Peyer's patch (tissue), 4 donors: ENCODE measurements around the gene COL13A1. TPM values are rescaled to one million over a fixed set of nuclear protein-coding genes. Genes with fewer than 3 reads are reported as not detected.

Experiments
- DNase-seq, 3 donors: peaks; one replicate each; pipeline ENCODE4 v3.0.0-alpha.2; 2017 to 2019
- H3K27ac ChIP-seq, 4 donors: fragments of 200-600 bp; sonication (generic); one replicate each; pipeline ENCODE4 v1.5.1; 2016 to 2019
- H3K27me3 ChIP-seq, 2 donors: fragments of 200-600 bp; sonication (generic); one replicate each; pipeline ENCODE4 v1.5.1; 2019
- H3K36me3 ChIP-seq, 3 donors: fragments of 200-600 bp; sonication (generic); one replicate each; pipeline ENCODE4 v1.5.1; 2016 to 2019
- H3K4me1 ChIP-seq, 4 donors: fragments of 200-600 bp; sonication (generic); one replicate each; pipeline ENCODE4 v1.5.1; 2016 to 2019
- H3K4me3 ChIP-seq, 4 donors: fragments of 200-600 bp; sonication (generic); 1 replicate in 3 of 4; 2 replicates in 1 of 4; pipeline ENCODE4 v1.5.1; 2016 to 2019; ENCODE audit warnings: mild to moderate bottlenecking in 1 of 4
- H3K9me3 ChIP-seq, 4 donors: fragments of 200-600 bp; sonication (generic); one replicate each; pipeline ENCODE4 v1.5.1; 2016 to 2019; ENCODE audit warnings: mild to moderate bottlenecking in 1 of 4
- POLR2A ChIP-seq, 2 donors: fragments of 450-650 bp; IDR thresholded peaks; one replicate each; pipeline ENCODE4 v1.5.1; 2017; ENCODE audit warnings: antibody characterized with exemption in 2 of 2, mild to moderate bottlenecking in 2 of 2, moderate library complexity in 2 of 2
- total RNA-seq, 4 donors: library from RNA; depleted of rRNA; stranded (reverse); fragments of >200 nt; gene quantifications; one replicate each; pipeline ENCODE4 v1.1.0, GENCODE V29; 2016
- TF ChIP-seq, protein P1 (sequence below), 6 experiments: fragments of 450-650 bp in 4 of 6; fragments of 200-600 bp in 2 of 6; sonication (generic) in 1 of 6; IDR thresholded peaks; one replicate each; pipeline ENCODE4 v1.5.1; 2017 to 2019; ENCODE audit warnings: antibody characterized with exemption in 6 of 6, mild to moderate bottlenecking in 3 of 6, moderate library complexity in 1 of 6

The COL13A1 gene
- total RNA-seq, 4 donors from 2014 or later = 0.94 to 6.6 (median 3.9) TPM; not detected in 1

DNA sequence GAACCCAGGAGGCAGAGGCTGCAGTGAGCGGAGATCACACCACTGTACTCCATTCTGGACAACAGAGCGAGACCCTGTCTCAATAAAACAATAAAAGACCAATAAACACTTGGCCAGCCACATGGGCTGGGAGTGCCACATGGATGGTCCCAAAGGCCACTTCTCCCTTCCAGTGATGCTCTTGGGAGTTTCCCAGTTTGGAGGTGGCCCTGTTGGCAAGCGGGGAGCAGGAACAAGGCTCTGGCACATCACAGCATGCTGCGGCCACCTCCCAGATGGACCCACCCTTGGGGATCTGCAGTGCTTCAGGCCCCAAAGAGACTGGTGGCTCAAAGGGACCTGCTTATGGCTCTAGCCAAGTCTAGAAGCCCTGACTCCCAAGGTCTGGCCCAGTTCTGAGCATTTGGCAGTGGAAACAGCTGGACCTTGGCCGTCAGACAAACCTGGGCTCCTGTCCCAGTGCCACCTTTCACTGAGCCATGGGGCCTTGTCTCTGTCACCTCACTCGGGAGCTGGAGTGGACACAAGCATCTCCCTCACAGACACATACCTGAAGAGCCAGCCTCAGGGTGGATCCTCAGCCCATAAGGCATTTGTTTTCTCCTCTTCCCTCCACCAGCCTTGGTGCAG lies 91.7 kb downstream of the COL13A1 start:
- H3K27me3 ChIP-seq = no peaks in the 10 kb centered on the region

DNA sequence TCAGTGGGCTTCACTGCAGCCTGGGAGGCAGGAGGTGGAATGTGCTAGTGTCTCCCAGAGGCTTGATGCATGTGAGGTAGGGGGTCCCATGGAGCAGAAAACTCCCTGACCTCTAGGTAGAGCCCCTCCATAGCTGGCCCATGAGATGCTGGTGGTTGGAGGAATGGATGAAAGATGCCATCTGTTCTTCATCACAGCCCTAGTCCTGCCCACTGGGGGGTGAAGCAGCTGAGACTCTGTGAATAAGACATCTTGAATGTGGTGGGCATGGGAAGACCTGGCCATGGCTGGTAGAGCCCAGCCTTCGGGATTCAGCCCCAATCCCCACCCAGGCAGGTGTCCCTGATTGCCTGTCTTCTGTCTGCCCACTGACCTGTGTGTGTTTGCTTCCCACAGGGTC lies 92.5 kb downstream of the COL13A1 start:
- Histone ChIP-seq H3K4me1 (peaks cover 0 to 63% (median 9%) of the 10 kb centered on the region in 4 donors), H3K27me3 (no peaks in the 10 kb centered on the region), H3K4me3 (no peak overlapping the region), H3K9me3 (no peaks in the 10 kb centered on the region), H3K36me3 (no peaks in the 10 kb centered on the region), H3K27ac (peak overlapping the region in 3 of 4 donors; percentile 60 to 92 (median 86))
- TF ChIP-seq, protein P1, sequence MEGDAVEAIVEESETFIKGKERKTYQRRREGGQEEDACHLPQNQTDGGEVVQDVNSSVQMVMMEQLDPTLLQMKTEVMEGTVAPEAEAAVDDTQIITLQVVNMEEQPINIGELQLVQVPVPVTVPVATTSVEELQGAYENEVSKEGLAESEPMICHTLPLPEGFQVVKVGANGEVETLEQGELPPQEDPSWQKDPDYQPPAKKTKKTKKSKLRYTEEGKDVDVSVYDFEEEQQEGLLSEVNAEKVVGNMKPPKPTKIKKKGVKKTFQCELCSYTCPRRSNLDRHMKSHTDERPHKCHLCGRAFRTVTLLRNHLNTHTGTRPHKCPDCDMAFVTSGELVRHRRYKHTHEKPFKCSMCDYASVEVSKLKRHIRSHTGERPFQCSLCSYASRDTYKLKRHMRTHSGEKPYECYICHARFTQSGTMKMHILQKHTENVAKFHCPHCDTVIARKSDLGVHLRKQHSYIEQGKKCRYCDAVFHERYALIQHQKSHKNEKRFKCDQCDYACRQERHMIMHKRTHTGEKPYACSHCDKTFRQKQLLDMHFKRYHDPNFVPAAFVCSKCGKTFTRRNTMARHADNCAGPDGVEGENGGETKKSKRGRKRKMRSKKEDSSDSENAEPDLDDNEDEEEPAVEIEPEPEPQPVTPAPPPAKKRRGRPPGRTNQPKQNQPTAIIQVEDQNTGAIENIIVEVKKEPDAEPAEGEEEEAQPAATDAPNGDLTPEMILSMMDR (IDR thresholded peaks at IDR 0.05) = no peak
- no peak for TF ChIP-seq POLR2A (IDR thresholded peaks at IDR 0.05)
- no peak for DNase-seq

More for the DNA sequence above, 91.7 kb downstream of the COL13A1 start:
- Histone ChIP-seq H3K36me3 (no peaks in the 10 kb centered on the region), H3K4me3 (no peak overlapping the region), H3K9me3 (no peaks in the 10 kb centered on the region), H3K27ac (peak overlapping the region in 3 of 4 donors; percentile 60 to 92 (median 86)), H3K4me1 (peaks cover 0 to 66% (median 12%) of the 10 kb centered on the region in 4 donors)
- peak in 2 of 3 donors; percentile 72 to 75 for DNase-seq
- peak; percentile 23 to 42 for TF ChIP-seq POLR2A (IDR thresholded peaks at IDR 0.05)
- TF ChIP-seq, protein P1 (IDR thresholded peaks at IDR 0.05) = no peak

DNA sequence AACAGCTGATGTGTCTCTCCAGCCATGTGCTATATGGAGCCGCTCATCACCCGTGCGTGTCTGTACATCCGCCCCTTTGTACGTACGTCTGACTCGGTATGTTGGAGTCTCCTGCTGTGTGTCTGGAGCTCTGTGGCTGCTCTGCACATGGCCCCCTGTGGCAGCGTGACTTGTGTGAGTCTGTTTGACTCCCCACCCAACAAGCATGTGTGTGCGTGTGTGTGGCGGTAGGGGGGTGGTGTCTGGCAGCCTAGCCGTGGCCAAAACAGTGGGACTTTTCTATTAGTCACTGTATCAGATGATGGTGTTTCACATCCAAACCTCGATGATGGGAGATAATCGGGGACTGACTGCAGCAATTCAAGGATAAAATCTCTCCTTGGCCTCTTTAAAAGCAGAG lies 94.1 kb downstream of the COL13A1 start:
- Histone ChIP-seq H3K9me3 (no peaks in the 10 kb centered on the region), H3K4me1 (peaks cover 0 to 57% (median 3%) of the 10 kb centered on the region in 4 donors), H3K36me3 (no peaks in the 10 kb centered on the region), H3K27ac (no peak overlapping the region), H3K27me3 (no peaks in the 10 kb centered on the region), H3K4me3 (no peak overlapping the region)
- TF ChIP-seq, protein P1 (IDR thresholded peaks at IDR 0.05) = no peak
- TF ChIP-seq POLR2A (IDR thresholded peaks at IDR 0.05) = no peak
- DNase-seq = no peak

DNA sequence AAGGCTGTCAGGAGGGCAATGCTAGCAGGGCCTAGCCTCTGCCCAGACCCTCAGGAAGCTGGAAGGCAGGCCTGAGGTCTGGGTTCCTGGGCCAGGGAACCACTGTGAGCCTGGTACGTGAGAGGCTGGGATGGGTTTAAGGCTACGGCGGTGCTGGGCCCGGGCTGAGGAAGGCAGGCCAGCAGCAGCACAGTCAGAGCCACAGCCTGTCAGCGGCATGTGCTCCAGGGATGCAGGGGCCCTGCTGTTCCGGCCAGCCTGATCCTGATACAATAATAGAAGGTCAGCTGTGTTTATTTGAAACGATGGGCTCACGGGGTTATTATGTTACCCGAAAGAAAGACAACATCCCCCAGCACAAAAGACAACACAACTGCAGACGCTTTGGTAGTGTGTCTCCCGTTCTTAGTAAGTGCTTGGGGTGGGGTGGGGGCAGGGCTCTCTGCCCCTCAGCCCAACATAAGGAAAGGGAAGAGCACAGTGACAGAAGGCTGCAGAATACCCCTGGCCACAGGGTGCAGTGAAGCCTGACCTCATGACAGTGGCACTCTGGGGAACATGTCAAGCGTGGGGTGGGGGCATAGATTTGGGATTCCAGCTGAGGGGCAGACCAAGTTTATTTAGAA lies 95.0 kb downstream of the COL13A1 start:
- no peaks in the 10 kb centered on the region for H3K27me3 ChIP-seq
- no peaks in the 10 kb centered on the region for H3K36me3 ChIP-seq
- H3K4me3 ChIP-seq = no peak overlapping the region
- TF ChIP-seq POLR2A (IDR thresholded peaks at IDR 0.05) = no peak
- TF ChIP-seq, protein P1 (IDR thresholded peaks at IDR 0.05) = no peak
- no peak overlapping the region for H3K27ac ChIP-seq
- DNase-seq = no peak
- peaks cover 0 to 58% (median 9%) of the 10 kb centered on the region in 4 donors for H3K4me1 ChIP-seq
- H3K9me3 ChIP-seq = no peaks in the 10 kb centered on the region

DNA sequence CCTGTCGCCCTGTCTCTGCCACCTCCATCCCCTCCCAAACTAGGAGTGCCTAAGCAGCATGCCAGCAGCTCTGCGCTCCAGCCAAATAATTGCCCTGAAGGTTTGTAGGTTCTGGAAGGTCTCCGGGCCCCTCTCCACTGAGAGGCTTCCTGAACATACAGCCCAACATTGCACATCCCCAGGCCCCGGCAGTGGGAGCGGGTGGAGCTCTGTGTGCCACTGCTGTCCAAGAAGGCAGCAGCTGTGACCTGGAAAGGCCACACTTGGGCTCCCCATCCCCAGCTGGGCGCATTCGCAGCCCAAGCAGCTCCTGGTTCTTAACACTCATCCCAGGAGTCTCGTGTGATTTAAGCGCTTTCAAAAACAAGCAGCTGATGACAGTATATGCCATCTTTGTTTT lies 95.7 kb downstream of the COL13A1 start:
- no peak overlapping the region for H3K4me3 ChIP-seq
- no peaks in the 10 kb centered on the region for H3K9me3 ChIP-seq
- H3K27me3 ChIP-seq = no peaks in the 10 kb centered on the region
- no peaks in the 10 kb centered on the region for H3K36me3 ChIP-seq
- no peak for DNase-seq
- peaks cover 0 to 50% (median 7%) of the 10 kb centered on the region in 4 donors for H3K4me1 ChIP-seq
- peak overlapping the region in 1 of 4 donors; percentile 87 for H3K27ac ChIP-seq
- TF ChIP-seq, protein P1 (IDR thresholded peaks at IDR 0.05) = no peak
- no peak for TF ChIP-seq POLR2A (IDR thresholded peaks at IDR 0.05)
